ENCODE measurements around the gene MIPOL1.

The MIPOL1 gene

GRCh38 chr14:37597914-37598746 lies 400.4 kb downstream of the MIPOL1 start:
- no peak for DNase-seq (ENCODE audit: low read depth)

GRCh38 chr14:37598747-37599506 lies 401.2 kb downstream of the MIPOL1 start:
- no peak for DNase-seq (ENCODE audit: low read depth)

DNA sequence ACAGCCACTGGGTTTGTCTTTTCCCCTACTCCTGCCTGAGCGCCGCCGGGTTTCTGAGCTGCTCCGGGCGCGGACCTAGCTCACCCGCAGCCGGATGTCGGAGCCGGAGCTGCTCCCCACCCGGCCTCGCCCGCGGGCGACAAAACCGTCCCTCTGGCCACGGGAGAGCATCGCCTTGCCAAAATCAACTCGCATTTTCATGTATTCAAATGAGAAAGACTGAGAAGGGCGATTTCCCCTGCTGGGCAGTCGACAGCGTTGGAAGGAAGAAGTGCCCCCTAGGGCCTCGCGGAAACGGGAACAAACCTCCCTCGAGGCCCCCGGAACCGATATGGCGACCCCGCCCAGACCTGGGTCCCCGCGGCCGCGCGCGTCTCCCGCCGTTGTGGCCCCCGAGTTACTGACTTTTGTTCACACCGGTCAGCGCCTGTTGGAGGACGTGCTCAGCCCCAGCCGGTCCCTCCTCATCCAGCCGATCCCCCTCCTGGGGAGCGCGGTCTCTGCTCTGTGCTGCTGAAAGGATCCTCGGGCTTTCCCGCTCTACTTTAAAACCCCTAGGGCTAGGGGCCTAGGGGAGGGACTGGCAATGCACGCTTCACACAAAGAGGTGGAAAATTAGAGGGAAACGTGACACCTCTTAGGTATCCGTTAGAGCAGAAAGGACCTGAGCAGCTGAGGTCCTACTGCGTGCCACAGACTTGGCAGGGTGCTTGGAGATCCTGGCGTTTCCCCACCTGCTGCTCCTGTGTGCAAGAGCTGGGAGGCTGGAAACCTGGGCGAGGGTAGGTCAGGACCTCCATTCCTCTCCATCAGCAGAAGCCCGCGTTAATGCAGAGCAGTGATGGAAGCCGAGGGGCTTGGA lies 402.0 kb downstream of the MIPOL1 start:
- DNase-seq (ENCODE audit: low read depth), result no peak

GRCh38 chr14:37600880-37601741 lies 403.4 kb downstream of the MIPOL1 start:
- DNase-seq (ENCODE audit: low read depth), result no peak

- no peak for DNase-seq (ENCODE audit: low read depth)
Measured at GRCh38 chr14:37601865-37602264, 404.1 kb downstream of the MIPOL1 start.
